ENCODE measurements around the gene FOXF2.

The FOXF2 gene

GRCh38 chr6:1379017-1379787 is 10.2 kb upstream of the FOXF2 start:
- DNase-seq, result peak in 1 of 3 donors; percentile 19

- no peak for DNase-seq
Measured at GRCh38 chr6:1379788-1380147, 9.6 kb upstream of the FOXF2 start.

GRCh38 chr6:1380625-1381427 is 8.6 kb upstream of the FOXF2 start:
- DNase-seq, result no peak

GRCh38 chr6:1381481-1382330 is 7.7 kb upstream of the FOXF2 start:
- DNase-seq, result peak; percentile 40 to 69 (median 69)

- no peak for DNase-seq
Measured at GRCh38 chr6:1382331-1382882, 7.0 kb upstream of the FOXF2 start.

- DNase-seq, result no peak
Measured at GRCh38 chr6:1382883-1383728, 6.3 kb upstream of the FOXF2 start.

- DNase-seq, result no peak
Measured at GRCh38 chr6:1383729-1384548, 5.4 kb upstream of the FOXF2 start.

GRCh38 chr6:1384549-1385128 is 4.7 kb upstream of the FOXF2 start:
- DNase-seq, result no peak

- no peak for DNase-seq
Measured at GRCh38 chr6:1385129-1386037, 4.0 kb upstream of the FOXF2 start.

- no peak for DNase-seq
Measured at GRCh38 chr6:1386038-1386709, 3.2 kb upstream of the FOXF2 start.

GRCh38 chr6:1387538-1387875 is 1.9 kb upstream of the FOXF2 start:
- DNase-seq, result no peak

GRCh38 chr6:1387876-1388629 is 1.3 kb upstream of the FOXF2 start:
- DNase-seq, result no peak

- no peak for DNase-seq
Measured at GRCh38 chr6:1388630-1389368, 577 bp upstream of the FOXF2 start.

- peak; percentile 48 to 68 (median 67) for DNase-seq
Measured at GRCh38 chr6:1390133-1390945, 963 bp downstream of the FOXF2 start.

- no peak for DNase-seq
Measured at GRCh38 chr6:1390946-1391799, 1.8 kb downstream of the FOXF2 start.
